H9 (cell line): Measurements from ENCODE around the gene SMAD7. TPM values are rescaled to one million over a fixed set of nuclear protein-coding genes. Genes with fewer than 3 reads are reported as not detected.

Experiments
- DNase-seq: peaks from one replicate; pipeline ENCODE4 v3.0.0-alpha.2; 2017
- H2AFZ ChIP-seq: one replicate; pipeline ENCODE4 v1.6.1; 2013; ENCODE audit warnings: mild to moderate bottlenecking, low read length, control low read depth, moderate library complexity
- H2AK5ac ChIP-seq: 2 replicates; pipeline ENCODE4 v1.6.1; 2013; ENCODE audit warnings: low read length, control low read depth, mixed read lengths; ENCODE audit not compliant: insufficient read length
- H2BK120ac ChIP-seq: one replicate; pipeline ENCODE4 v1.6.1; 2013; ENCODE audit warnings: low read depth, mild to moderate bottlenecking, low read length, control low read depth, inconsistent platforms; ENCODE audit not compliant: poor library complexity, severe bottlenecking
- H2BK12ac ChIP-seq: 2 replicates; pipeline ENCODE4 v1.6.1; 2013; ENCODE audit warnings: low read length, control low read depth, mixed read lengths, low read depth; ENCODE audit not compliant: insufficient read length
- H2BK15ac ChIP-seq: 2 replicates; pipeline ENCODE4 v1.6.1; 2013; ENCODE audit warnings: low read depth, low read length, control low read depth
- H2BK20ac ChIP-seq: one replicate; pipeline ENCODE4 v1.6.1; 2013; ENCODE audit warnings: low read depth, mild to moderate bottlenecking, low read length, control low read depth, inconsistent platforms; ENCODE audit not compliant: poor library complexity, severe bottlenecking
- H2BK5ac ChIP-seq: 2 replicates; pipeline ENCODE4 v1.6.1; 2013; ENCODE audit warnings: low read length, control low read depth, mixed read lengths; ENCODE audit not compliant: insufficient read length
- H3K14ac ChIP-seq: 2 replicates; pipeline ENCODE4 v1.6.1; 2013; ENCODE audit warnings: low read length, control low read depth; ENCODE audit not compliant: insufficient read depth
- H3K18ac ChIP-seq: 2 replicates; pipeline ENCODE4 v1.6.1; 2013; ENCODE audit warnings: low read depth, mild to moderate bottlenecking, mixed read lengths, low read length, control low read depth; ENCODE audit not compliant: insufficient read length
- H3K23ac ChIP-seq: 2 replicates; pipeline ENCODE4 v1.6.1; 2013; ENCODE audit warnings: low read length, control low read depth, mixed read lengths, low read depth; ENCODE audit not compliant: insufficient read length
- H3K23me2 ChIP-seq: 2 replicates; pipeline ENCODE4 v1.6.1; 2013; ENCODE audit warnings: low read depth, mild to moderate bottlenecking, mixed read lengths, low read length, control low read depth; ENCODE audit not compliant: insufficient read length, poor library complexity, severe bottlenecking
- H3K27ac ChIP-seq: 2 replicates; pipeline ENCODE4 v1.5.1; 2013; ENCODE audit warnings: low read length, control low read depth, mixed read lengths, low read depth; ENCODE audit not compliant: insufficient read length
- H3K27me3 ChIP-seq: 2 replicates; pipeline ENCODE4 v1.6.1; 2013; ENCODE audit warnings: low read length, control low read depth, inconsistent platforms; ENCODE audit not compliant: insufficient read depth
- H3K4ac ChIP-seq: 2 replicates; pipeline ENCODE4 v1.6.1; 2013; ENCODE audit warnings: low read depth, mild to moderate bottlenecking, control low read depth, inconsistent platforms, low read length, moderate library complexity
- H3K4me1 ChIP-seq: 2 replicates; pipeline ENCODE4 v1.6.1; 2013; ENCODE audit warnings: low read length, control low read depth, inconsistent platforms; ENCODE audit not compliant: insufficient read depth
- H3K4me2 ChIP-seq: 2 replicates; pipeline ENCODE4 v1.6.1; 2013; ENCODE audit warnings: low read length, control low read depth, mixed read lengths; ENCODE audit not compliant: insufficient read length, insufficient read depth
- H3K56ac ChIP-seq: 2 replicates; pipeline ENCODE4 v1.6.1; 2013; ENCODE audit warnings: low read depth, mild to moderate bottlenecking, mixed read lengths, low read length, control low read depth; ENCODE audit not compliant: insufficient read length
- H3K79me1 ChIP-seq: 2 replicates; pipeline ENCODE4 v1.6.1; 2013; ENCODE audit warnings: low read depth, mild to moderate bottlenecking, moderate library complexity, low read length, control low read depth, inconsistent platforms; ENCODE audit not compliant: insufficient read depth, poor library complexity, severe bottlenecking
- H3K79me2 ChIP-seq: 2 replicates; pipeline ENCODE4 v1.6.1; 2013; ENCODE audit warnings: low read length, control low read depth, inconsistent platforms; ENCODE audit not compliant: insufficient read depth
- H3K9ac ChIP-seq: 2 replicates; pipeline ENCODE4 v1.6.1; 2013; ENCODE audit warnings: low read length, control low read depth, mixed read lengths; ENCODE audit not compliant: insufficient read length; ENCODE audit errors: extremely low read depth
- H3K9me3 ChIP-seq: one replicate; pipeline ENCODE4 v1.6.1; 2013; ENCODE audit warnings: low read depth, low read length, inconsistent platforms; ENCODE audit not compliant: control insufficient read depth
- H3T11ph ChIP-seq: one replicate; pipeline ENCODE4 v1.6.1; 2013; ENCODE audit warnings: mild to moderate bottlenecking, low read length, control low read depth, inconsistent platforms
- H4K20me1 ChIP-seq: one replicate; pipeline ENCODE4 v1.6.1; 2013; ENCODE audit not compliant: control insufficient read depth, insufficient read length, insufficient read depth
- H4K5ac ChIP-seq: 2 replicates; pipeline ENCODE4 v1.6.1; 2013; ENCODE audit warnings: low read depth, mild to moderate bottlenecking, mixed read lengths, low read length, control low read depth; ENCODE audit not compliant: insufficient read length
- H4K8ac ChIP-seq: replicated peaks from 2 replicates; pipeline ENCODE4 v1.6.1; 2013; ENCODE audit warnings: low read length, control low read depth, mixed read lengths, low read depth; ENCODE audit not compliant: insufficient read length
- H4K91ac ChIP-seq: 2 replicates; pipeline ENCODE4 v1.6.1; 2013; ENCODE audit warnings: low read depth, mild to moderate bottlenecking, moderate library complexity, mixed read lengths, low read length, control low read depth; ENCODE audit not compliant: insufficient read length
- H3K27ac Mint-ChIP-seq, 3 experiments: 2 replicates in 2 of 3; 3 replicates in 1 of 3; pipeline ENCODE4 v1.8.0; 2020 to 2021; ENCODE audit warnings: mixed read lengths in 3 of 3, mild to moderate bottlenecking in 1 of 3, moderate library complexity in 1 of 3
- H3K27me3 Mint-ChIP-seq: 2 replicates; pipeline ENCODE4 v1.8.0; 2021; ENCODE audit warnings: low read depth, mild to moderate bottlenecking, moderate library complexity, mixed read lengths
- H3K36me3 Mint-ChIP-seq, 3 experiments: 2 replicates in 2 of 3; 3 replicates in 1 of 3; pipeline ENCODE4 v1.8.0; 2020 to 2021; ENCODE audit warnings: low read depth in 3 of 3, mixed read lengths in 3 of 3; ENCODE audit not compliant: insufficient read depth in 1 of 3
- H3K4me1 Mint-ChIP-seq, 2 experiments: 2 replicates each; pipeline ENCODE4 v1.8.0; 2020; ENCODE audit warnings: mixed read lengths in 2 of 2
- H3K4me3 Mint-ChIP-seq, 2 experiments: 2 replicates in 1 of 2; 3 replicates in 1 of 2; pipeline ENCODE4 v1.8.0; 2020 to 2021; ENCODE audit warnings: mild to moderate bottlenecking in 2 of 2, mixed read lengths in 2 of 2, moderate library complexity in 1 of 2
- H3K9me3 Mint-ChIP-seq, 2 experiments: 2 replicates in 1 of 2; 3 replicates in 1 of 2; pipeline ENCODE4 v1.8.0; 2020; ENCODE audit warnings: mild to moderate bottlenecking in 2 of 2, mixed read lengths in 2 of 2, moderate library complexity in 1 of 2
- WGBS: extraction: QIAGEN DNeasy Blood & Tissue Kit; methylation state at CpG from one replicate; pipeline ENCODE4 v1.1.7; 2013; ENCODE audit warnings: missing lambda C conversion rate, low lambda C conversion rate, mixed read lengths; ENCODE audit not compliant: insufficient read length; ENCODE audit errors: extremely low coverage; 5-methylcytosine and 5-hydroxymethylcytosine counted together
- total RNA-seq: library from RNA; stranded (reverse); gene quantifications from 2 replicates; pipeline ENCODE4 v1.2.1, GENCODE V29; 2021
- TF ChIP-seq, protein P1 (sequence below): fragments of 200-600 bp; sonication (generic); conservative IDR thresholded peaks from 3 replicates; pipeline ENCODE4 v1.8.0; 2021; ENCODE audit warnings: antibody characterized with exemption, mild to moderate bottlenecking

Gene SMAD7
- total RNA-seq, 1 experiment from 2014 or later = 27.7 TPM

DNA sequence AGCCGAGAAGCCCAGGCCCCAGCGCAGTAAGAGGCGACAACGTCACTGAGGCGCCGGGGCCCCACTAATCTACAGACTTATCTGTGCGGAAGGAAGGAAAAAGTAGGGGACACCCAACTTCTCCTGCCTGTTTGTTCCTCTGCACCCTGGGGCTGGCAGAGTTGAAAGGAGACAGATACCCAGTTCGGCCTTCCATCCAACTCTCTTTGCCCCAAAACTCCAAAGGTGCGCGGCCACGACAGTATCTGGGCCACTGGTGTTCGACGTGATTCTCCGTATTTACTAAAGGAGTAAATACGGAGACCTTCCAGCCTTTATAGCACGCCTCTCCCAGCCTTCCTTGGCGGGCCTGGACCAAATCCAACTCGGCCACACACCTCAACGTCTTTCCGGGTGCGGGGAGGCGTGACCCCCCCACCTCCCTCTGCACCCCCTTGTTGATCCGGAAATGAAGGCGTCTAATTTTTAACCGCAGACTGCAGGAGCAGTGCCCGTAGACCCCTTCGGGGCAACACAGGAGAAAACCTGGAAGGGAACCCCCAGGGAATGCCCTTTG, 1.6 kb downstream of the SMAD7 start:
- no peak overlapping the region for H2BK12ac ChIP-seq
- Mint-ChIP-seq H3K9me3 (peaks cover 0 to 2% of the 10 kb centered on the region in 2 experiments; a peak in 1 of 5 replicates), H3K36me3 (peaks cover 29 to 51% (median 49%) of the 10 kb centered on the region in 3 experiments), H3K4me3 (peak overlapping the region; percentile 96 to 100), H3K27ac (peak overlapping the region in 1 of 3 experiments; percentile 37; a peak in 1 of 7 replicates), H3K27me3 (peaks cover 9% of the 10 kb centered on the region), H3K4me1 (peaks cover 49 to 60% of the 10 kb centered on the region in 2 experiments)
- WGBS = no CpG with 5 or more reads among the region's 27 CpGs
- no peak overlapping the region for H2AK5ac ChIP-seq
- H3K4me1 ChIP-seq = peaks cover 9% of the 10 kb centered on the region; the same call in 1 of the 2 replicates
- H3K27me3 ChIP-seq = no peaks in the 10 kb centered on the region
- H3K14ac ChIP-seq = no peak overlapping the region
- no peak overlapping the region for H4K91ac ChIP-seq
- TF ChIP-seq, protein P1, sequence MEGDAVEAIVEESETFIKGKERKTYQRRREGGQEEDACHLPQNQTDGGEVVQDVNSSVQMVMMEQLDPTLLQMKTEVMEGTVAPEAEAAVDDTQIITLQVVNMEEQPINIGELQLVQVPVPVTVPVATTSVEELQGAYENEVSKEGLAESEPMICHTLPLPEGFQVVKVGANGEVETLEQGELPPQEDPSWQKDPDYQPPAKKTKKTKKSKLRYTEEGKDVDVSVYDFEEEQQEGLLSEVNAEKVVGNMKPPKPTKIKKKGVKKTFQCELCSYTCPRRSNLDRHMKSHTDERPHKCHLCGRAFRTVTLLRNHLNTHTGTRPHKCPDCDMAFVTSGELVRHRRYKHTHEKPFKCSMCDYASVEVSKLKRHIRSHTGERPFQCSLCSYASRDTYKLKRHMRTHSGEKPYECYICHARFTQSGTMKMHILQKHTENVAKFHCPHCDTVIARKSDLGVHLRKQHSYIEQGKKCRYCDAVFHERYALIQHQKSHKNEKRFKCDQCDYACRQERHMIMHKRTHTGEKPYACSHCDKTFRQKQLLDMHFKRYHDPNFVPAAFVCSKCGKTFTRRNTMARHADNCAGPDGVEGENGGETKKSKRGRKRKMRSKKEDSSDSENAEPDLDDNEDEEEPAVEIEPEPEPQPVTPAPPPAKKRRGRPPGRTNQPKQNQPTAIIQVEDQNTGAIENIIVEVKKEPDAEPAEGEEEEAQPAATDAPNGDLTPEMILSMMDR = no peak
- peak overlapping the region; percentile 61 for H3K4me2 ChIP-seq
- DNase-seq = no peak
- no peak overlapping the region for H2BK20ac ChIP-seq
- no peaks in the 10 kb centered on the region for H3K9me3 ChIP-seq
- peaks cover 5% of the 10 kb centered on the region for H3K79me1 ChIP-seq
- H4K8ac ChIP-seq = no peak overlapping the region
- H3K56ac ChIP-seq = no peak overlapping the region
- H4K20me1 ChIP-seq = no peaks in the 10 kb centered on the region
- H3K18ac ChIP-seq = no peak overlapping the region
- H3K9ac ChIP-seq = no peak overlapping the region
- H3K4ac ChIP-seq = no peak overlapping the region
- H4K5ac ChIP-seq = no peak overlapping the region
- H2BK15ac ChIP-seq = no peak overlapping the region
- H3K23me2 ChIP-seq = peaks cover 24% of the 10 kb centered on the region
- no peak overlapping the region for H3K27ac ChIP-seq
- H2BK5ac ChIP-seq = no peak overlapping the region
- H2BK120ac ChIP-seq = no peak overlapping the region
- no peak overlapping the region for H3T11ph ChIP-seq
- no peak overlapping the region for H2AFZ ChIP-seq
- peaks cover 56% of the 10 kb centered on the region; the same call in 1 of the 2 replicates for H3K79me2 ChIP-seq
- H3K23ac ChIP-seq = no peak overlapping the region
